ENCODE results near the gene FAM237B. TPM values are rescaled to one million over a fixed set of nuclear protein-coding genes. Genes with fewer than 3 reads are reported as not detected.

Gene FAM237B
- total RNA-seq, 5 donors from 2014 or later (not counting 1 experiment from before 2014, with no cell fraction given), result not detected

Other genes with a start within 250 kb of the FAM237B start
- under 1 TPM in 1 of 5 donors, not detected in 4; 0.19 TPM for gene STEAP1, start 166.8 kb downstream of the FAM237B start, total RNA-seq
- under 1 TPM in 2 of 5 donors, not detected in 3; 0.19 to 0.20 TPM for gene STEAP2, start 109.6 kb downstream of the FAM237B start, total RNA-seq
- under 1 TPM in 4 of 5 donors, not detected in 1; 0.20 to 0.64 (median 0.41) TPM for gene CFAP69, start 76.1 kb downstream of the FAM237B start, total RNA-seq
- gene GTPBP10, start 25.4 kb upstream of the FAM237B start, total RNA-seq, result 10 to 100 TPM; 18.4 to 31.8 (median 29.7) TPM
- 1 to 10 TPM; 1.8 to 3.7 (median 2.3) TPM for gene CLDN12, start 82.2 kb upstream of the FAM237B start, total RNA-seq
- gene PTTG1IP2, start 148.3 kb upstream of the FAM237B start, total RNA-seq, result not detected